ENCODE measurements around the gene FIGNL2.

Gene FIGNL2

GRCh38 chr12:51848326-51848727 is at the start of gene FIGNL2:
Gene FIGNL2, minus strand, starts transcription at chr12:51848718. Its CDS starts 26,305 bp downstream, at chr12:51822413.
- no peak for DNase-seq (ENCODE audit: low read depth)
- no peak for TF ChIP-seq CTCF (IDR thresholded peaks at IDR 0.05; ENCODE audit: low read length, missing control alignments)
- peak within 1 kb of the TSS; percentile 24 for H3K4me3 ChIP-seq (replicated peaks; ENCODE audit: low read depth, low read length)

- H3K4me3 ChIP-seq (replicated peaks; ENCODE audit: low read depth, low read length) = no peak overlapping the region
- DNase-seq (ENCODE audit: low read depth) = peak; percentile 74
- no peak for TF ChIP-seq CTCF (IDR thresholded peaks at IDR 0.05; ENCODE audit: low read length, missing control alignments)
These were observed 48.7 kb upstream of the FIGNL2 start for GRCh38 chr12:51897181-51897580.

GRCh38 chr12:51896236-51896635 is 47.7 kb upstream of the FIGNL2 start:
- no peak overlapping the region for H3K4me3 ChIP-seq (replicated peaks; ENCODE audit: low read depth, low read length)
- no peak for TF ChIP-seq CTCF (IDR thresholded peaks at IDR 0.05; ENCODE audit: low read length, missing control alignments)
- DNase-seq (ENCODE audit: low read depth) = no peak

GRCh38 chr12:51895378-51896135 is 47.0 kb upstream of the FIGNL2 start:
- no peak for DNase-seq (ENCODE audit: low read depth)
- no peak overlapping the region for H3K4me3 ChIP-seq (replicated peaks; ENCODE audit: low read depth, low read length)
- TF ChIP-seq CTCF (IDR thresholded peaks at IDR 0.05; ENCODE audit: low read length, missing control alignments) = no peak

GRCh38 chr12:51893786-51894185 is 45.3 kb upstream of the FIGNL2 start:
- DNase-seq (ENCODE audit: low read depth) = no peak
- no peak for TF ChIP-seq CTCF (IDR thresholded peaks at IDR 0.05; ENCODE audit: low read length, missing control alignments)
- no peak overlapping the region for H3K4me3 ChIP-seq (replicated peaks; ENCODE audit: low read depth, low read length)

GRCh38 chr12:51891843-51892242 is 43.3 kb upstream of the FIGNL2 start:
- peak; percentile 53 for DNase-seq (ENCODE audit: low read depth)
- peak; percentile 43 for TF ChIP-seq CTCF (IDR thresholded peaks at IDR 0.05; ENCODE audit: low read length, missing control alignments)
- H3K4me3 ChIP-seq (replicated peaks; ENCODE audit: low read depth, low read length) = no peak overlapping the region

Measured in fibroblast of pulmonary artery (primary cell).